Ramos (cell line): ENCODE measurements around the gene INTS6.

Source experiments
- in situ Hi-C: fragments of 300-500 bp; cut with MboI; formaldehyde crosslinking; loops from one replicate; pipeline ENCODE4 v1.14.3; 2022; ENCODE audit warnings: low sequenced_read_pairs; ENCODE audit not compliant: unreplicated experiment

INTS6 gene

DNA sequence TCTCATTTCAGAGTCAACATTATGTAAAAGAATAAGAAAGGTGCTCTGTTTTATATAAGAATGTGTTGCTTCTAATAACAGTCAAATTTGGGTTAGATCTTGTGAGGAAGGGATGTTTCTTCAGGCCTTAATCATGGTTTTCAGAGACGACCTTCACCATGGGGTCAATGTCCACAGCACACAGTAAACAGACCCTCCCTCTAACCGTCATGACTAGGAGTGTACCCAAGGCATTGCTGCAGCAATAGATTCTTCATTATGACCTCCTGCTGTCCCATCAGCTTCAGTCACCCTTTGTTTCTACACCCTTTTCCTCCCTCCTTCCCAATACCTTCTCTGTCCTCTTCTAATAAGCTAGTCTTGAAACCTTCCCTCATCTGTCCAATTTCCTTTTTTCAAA, 97.6 kb downstream of the INTS6 start:
- in situ Hi-C loops, result no loop called here

GRCh38 chr13:51349016-51349415, 103.8 kb downstream of the INTS6 start:
- in situ Hi-C loops, result no loop called here

DNA sequence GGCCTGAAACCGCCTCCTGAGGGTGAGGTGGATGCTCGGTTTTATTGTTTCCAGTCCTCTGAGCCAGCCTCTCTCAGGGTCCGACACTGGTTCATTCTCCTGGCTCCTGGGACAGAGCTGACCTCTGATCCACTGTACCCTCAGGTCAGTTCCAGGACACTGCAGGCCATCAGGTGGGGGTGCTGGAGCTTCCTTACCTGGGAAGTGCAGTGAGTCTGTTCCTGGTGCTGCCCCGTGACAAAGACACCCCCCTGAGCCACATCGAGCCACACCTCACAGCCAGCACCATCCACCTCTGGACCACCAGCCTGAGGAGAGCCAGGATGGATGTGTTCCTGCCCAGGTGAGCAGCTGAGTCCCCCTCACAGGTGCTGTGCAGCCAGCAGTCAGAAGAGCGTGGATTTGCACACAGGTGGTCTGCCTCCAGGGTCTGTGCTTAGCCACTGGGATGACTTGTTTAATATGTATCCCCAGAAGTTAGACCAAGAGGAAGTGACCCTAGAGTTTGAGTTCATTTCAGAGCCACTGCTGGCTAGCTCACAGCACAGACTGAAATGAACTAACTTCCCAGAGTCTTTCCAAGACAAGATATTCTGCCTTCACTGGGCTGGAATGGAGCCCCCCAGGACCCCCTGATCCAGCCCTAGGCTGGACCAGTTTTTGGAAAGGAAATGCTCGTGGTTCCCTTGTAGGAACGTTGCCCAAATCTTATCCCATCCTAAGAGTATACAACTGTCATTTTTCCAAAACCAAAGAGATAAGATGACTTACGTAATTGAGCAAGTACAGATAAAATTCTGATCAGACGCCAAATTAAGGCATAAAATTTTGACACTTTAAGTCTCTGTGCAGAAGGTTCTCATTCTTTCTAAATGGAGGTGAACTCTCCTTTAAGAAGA, 104.5 kb downstream of the INTS6 start:
- in situ Hi-C loops, result no loop called here

GRCh38 chr13:51347099-51347498, 105.7 kb downstream of the INTS6 start:
- in situ Hi-C loops, result no loop called here

- in situ Hi-C loops, result no loop called here
Observed at GRCh38 chr13:51346397-51346796, 106.4 kb downstream of the INTS6 start.

DNA sequence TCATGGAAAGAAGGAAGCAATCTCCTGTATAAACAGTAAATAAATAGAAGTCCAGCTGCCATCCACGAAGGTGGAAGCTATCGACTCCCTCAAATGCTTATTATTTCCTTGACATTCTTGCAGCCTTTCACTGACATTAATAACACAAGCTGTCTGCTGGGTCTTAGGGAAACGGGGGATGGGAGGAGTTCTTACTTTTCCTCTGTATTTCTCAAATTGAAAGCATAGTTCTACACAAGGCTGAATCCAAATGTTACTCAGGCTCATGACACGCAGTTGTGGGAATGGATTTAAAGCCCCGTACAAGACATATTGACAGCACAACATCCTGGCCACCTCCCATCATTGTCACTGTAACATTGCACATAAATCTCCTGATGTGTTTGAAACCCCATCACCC, 109.4 kb downstream of the INTS6 start:
- in situ Hi-C loops, result no loop called here

GRCh38 chr13:51342706-51343105, 110.1 kb downstream of the INTS6 start:
- in situ Hi-C loops, result no loop called here

- in situ Hi-C loops, result no loop called here
Observed at GRCh38 chr13:51341791-51342190, 111.0 kb downstream of the INTS6 start.

DNA sequence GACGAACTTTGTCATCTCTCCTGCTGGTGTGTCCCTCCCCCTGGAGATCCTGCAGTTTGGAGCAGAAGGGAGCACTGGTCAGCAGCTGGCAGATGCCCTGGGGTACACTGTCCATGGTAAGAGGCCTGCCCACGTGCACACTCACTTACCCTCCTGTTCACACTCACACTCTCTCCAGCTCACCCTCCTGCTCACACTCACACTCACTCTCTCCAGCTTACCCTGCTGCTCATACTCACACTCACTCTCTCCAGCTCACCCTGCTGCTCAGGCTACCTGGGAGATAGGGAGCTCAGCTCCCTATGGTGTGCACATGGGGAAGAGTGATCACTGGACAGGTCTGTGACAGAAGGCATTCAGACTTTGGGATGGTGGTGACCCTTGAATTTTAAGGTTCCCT, 111.6 kb downstream of the INTS6 start:
- in situ Hi-C loops, result no loop called here

DNA sequence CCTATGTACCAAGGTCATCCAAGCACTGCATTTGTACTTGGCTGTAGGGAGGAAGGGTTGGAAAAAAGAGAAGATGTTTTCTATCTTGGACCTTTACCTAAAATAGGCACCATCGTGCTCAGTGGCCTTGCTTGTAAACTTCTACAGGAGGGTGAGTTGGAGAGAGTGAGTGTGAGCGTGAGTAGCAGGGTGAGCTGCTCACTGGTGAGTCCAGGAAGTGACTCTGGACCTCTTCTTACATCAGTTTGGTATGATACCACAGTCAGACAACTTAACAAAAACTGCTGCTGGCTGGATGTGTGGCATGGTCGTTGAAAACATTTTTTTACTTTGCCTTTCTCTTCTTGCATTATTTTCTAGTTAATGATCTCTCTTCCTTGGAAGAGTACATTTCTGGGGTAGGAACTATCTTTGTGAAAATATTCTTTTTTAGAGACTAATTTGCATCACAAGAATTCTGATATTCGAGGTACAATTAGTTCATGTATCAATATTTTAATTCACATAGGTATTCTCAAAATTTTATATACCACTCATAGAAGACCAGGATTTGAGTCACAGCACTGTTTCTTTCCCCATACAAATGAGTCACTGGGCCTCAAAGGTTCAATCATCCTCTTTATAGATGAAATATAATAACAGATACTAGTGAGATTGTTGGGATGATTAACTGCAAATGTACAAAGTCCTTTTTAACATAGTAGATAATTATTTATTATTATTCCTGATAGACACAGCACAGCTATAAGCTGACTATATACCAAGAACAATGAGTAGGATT, 112.7 kb downstream of the INTS6 start:
- in situ Hi-C loops, result no loop called here

GRCh38 chr13:51339354-51339753, 113.5 kb downstream of the INTS6 start, which contains the start of gene SERPINE3:
Gene SERPINE3, plus strand, starts transcription at chr13:51339691. Its CDS starts 1,401 bp downstream, at chr13:51341092.
- in situ Hi-C loops, result no loop called here

- in situ Hi-C loops, result no loop called here
Observed at GRCh38 chr13:51336746-51337145, 116.1 kb downstream of the INTS6 start.

- in situ Hi-C loops, result no loop called here
Observed at GRCh38 chr13:51333826-51334225, 119.0 kb downstream of the INTS6 start.

- in situ Hi-C loops, result no loop called here
Observed at GRCh38 chr13:51333421-51333820, 119.4 kb downstream of the INTS6 start.

DNA sequence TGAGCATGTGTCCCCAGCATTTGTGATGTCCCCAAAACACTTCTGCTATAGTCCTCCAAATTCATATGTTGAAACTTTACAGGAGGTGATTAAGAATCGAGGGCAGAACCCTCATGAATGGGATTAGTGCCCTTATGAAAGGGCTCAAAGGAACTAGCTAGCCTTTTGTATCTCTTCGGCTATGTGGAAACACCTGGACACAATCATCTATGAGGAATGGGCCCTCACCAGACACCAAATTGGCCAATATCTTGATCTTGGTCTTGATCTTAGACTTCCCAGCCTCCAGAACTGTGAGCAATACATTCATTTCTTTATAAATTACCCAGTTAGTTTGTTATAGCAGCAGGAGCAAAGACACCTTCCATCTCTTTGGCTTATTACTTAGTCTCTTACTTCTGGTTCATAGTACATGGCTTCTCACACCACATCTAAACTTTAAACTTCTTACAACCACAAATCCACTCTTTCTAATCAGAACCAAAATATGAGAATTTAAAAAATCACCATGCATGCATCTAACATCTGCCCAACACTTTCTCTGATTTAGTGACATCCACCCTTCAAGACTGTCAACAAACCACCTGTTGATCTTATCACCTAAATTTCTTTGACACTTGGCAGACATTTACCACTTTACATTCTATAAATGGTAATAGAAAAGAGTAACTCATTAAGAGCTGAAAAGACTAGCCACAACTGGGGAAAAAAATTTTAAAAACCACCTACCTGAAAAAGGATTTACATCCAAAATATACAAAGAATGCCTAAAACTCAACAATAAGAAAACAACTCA, 120.1 kb downstream of the INTS6 start:
- in situ Hi-C loops, result no loop called here

DNA sequence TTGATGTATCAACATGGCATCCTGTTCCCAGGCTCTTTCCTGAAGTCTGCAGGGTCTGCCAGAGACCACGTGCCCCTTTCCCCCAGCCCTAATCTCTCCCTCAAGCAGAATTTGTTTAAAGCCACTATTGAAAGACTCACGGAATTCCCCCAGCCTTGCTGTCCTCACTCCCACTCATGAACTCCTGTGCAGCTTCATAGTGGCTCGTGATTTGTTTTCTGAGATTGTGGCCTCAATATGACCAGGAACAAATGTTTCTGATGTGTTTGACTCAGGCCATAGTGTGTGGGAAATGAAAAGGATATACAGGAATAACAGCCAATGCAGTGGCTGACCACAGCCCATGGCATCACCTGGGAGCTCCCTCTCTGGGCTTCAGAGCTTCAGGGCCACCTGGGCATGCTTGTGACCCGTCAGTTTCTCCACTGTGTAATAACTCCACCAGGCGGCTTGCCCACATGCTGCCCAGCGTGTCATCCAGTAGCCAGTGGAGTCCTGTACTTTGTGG, 121.4 kb downstream of the INTS6 start:
- in situ Hi-C loops, result no loop called here

- in situ Hi-C loops, result no loop called here
Observed at GRCh38 chr13:51330791-51331190, 122.0 kb downstream of the INTS6 start.

- in situ Hi-C loops, result no loop called here
Observed at GRCh38 chr13:51329606-51330005, 123.2 kb downstream of the INTS6 start.

DNA sequence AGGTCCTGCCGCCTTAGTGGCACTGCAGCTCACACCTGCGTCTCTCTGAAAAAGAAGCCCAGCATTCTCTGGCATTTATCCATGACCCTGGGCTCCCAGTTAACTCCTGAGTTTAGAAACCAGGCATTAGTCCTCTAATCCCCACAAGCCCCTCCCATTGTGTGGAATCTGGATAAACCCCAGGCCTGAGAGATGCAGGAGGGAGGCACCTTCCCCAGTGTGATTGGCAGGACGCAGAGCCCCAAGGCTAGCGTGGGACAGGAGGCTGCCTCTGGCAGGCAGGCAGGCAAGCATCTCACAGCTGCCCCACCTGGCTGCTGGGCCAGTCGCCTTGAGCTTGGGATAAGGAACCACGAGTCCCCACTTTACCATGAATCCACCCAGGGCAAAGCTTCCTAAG, 124.3 kb downstream of the INTS6 start:
- in situ Hi-C loops, result no loop called here

- in situ Hi-C loops, result no loop called here
Observed at GRCh38 chr13:51327961-51328360, 124.9 kb downstream of the INTS6 start.
